HG02759 (cell line): ENCODE measurements around the gene ARHGAP27.
"Not testable (repeated sequence)": the region's sequence is repeated elsewhere in the genome, so short reads cannot be mapped to it uniquely, and the experiment has no call there.

Source experiments
- ATAC-seq: cut with Tn5 transposase; IDR thresholded peaks from one replicate; pipeline ENCODE4 v1.9.1; 2021; ENCODE audit warnings: mild to moderate bottlenecking, moderate library complexity; ENCODE audit not compliant: unreplicated experiment

The ARHGAP27 gene

GRCh38 chr17:45366691-45367090 lies 66.0 kb downstream of the ARHGAP27 start:
- no peak for ATAC-seq

- ATAC-seq: no peak
Observed at GRCh38 chr17:45366049-45366448, 66.6 kb downstream of the ARHGAP27 start.

GRCh38 chr17:45364531-45365390 lies 67.9 kb downstream of the ARHGAP27 start:
- no peak for ATAC-seq

GRCh38 chr17:45363498-45363897 lies 69.2 kb downstream of the ARHGAP27 start:
- no peak for ATAC-seq

GRCh38 chr17:45361976-45362375 lies 70.7 kb downstream of the ARHGAP27 start:
- ATAC-seq: no peak

GRCh38 chr17:45361451-45361850 lies 71.2 kb downstream of the ARHGAP27 start:
- no peak for ATAC-seq

- no peak for ATAC-seq
Observed at GRCh38 chr17:45357364-45357997, 75.2 kb downstream of the ARHGAP27 start.

GRCh38 chr17:45355087-45355486 lies 77.6 kb downstream of the ARHGAP27 start:
- ATAC-seq: no peak

GRCh38 chr17:45353043-45353442 lies 79.6 kb downstream of the ARHGAP27 start:
- no peak for ATAC-seq

GRCh38 chr17:45351831-45352230 lies 80.8 kb downstream of the ARHGAP27 start:
- no peak for ATAC-seq

GRCh38 chr17:45347444-45347843 lies 85.2 kb downstream of the ARHGAP27 start:
- no peak for ATAC-seq

GRCh38 chr17:45346216-45347015 lies 86.3 kb downstream of the ARHGAP27 start:
- no peak for ATAC-seq

GRCh38 chr17:45345554-45346215 lies 87.0 kb downstream of the ARHGAP27 start:
- no peak for ATAC-seq

GRCh38 chr17:45345246-45345553 lies 87.5 kb downstream of the ARHGAP27 start:
- ATAC-seq: no peak

GRCh38 chr17:45343967-45344664 lies 88.6 kb downstream of the ARHGAP27 start:
- ATAC-seq: not testable (repeated sequence)
